Stimulated activated naive CD8-positive, alpha-beta T cell treated with anti-CD3 and anti-CD28 coated beads, Interleukin-15, Interleukin-2, amounts not matched to agents 100 U/mL and 50 U/mL, for 24 hours (primary cell): ENCODE results near the gene AMER1.

Experiments
- ATAC-seq: fragments of 150-1000 bp; cut with Tn5 transposase; one replicate; pipeline ENCODE4 v1.10.0; 2021
- DNase-seq: peaks from one replicate; pipeline ENCODE4 v3.0.0; 2021

The AMER1 gene

DNA sequence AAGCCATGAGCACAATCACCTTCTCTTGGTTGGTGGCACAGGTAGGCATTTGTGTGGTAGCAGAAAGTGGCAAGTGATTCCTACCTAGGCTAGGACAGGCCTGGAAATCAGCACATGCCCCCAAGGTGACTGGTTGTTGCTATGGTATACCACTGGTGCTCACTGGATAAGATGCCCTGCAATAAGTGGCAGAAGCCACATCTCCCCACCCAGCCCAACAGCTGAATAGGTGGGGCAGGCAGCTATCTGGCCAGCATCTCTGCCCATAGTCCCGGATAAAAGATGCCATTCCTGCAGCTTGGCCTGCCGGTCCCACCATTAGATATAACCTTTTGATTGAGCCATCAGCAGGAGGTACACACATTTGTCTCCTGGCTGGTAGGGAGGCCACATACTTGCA lies 21.1 kb downstream of the AMER1 start:
- DNase-seq: no peak
- no peak for ATAC-seq

DNA sequence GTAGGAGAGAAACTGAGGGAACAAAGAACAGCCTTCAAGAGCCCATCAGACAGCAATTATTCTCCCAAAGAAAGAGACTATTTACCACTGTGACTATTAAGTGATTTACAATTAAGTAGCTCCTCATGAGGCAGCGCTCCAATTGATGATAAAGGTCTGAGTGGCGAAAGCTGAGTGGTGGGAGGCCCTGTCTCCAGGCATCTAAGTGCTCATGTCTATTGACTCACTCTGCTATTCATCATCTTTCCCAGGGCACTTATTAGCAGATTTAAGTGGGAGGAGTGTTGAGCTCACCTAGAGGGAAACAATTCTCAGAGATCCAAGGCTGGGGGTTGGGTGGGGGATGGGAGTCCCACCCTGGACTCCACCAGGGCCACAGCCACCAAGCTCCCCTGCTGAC lies 23.3 kb downstream of the AMER1 start:
- DNase-seq (no peak), ATAC-seq (no peak)

DNA sequence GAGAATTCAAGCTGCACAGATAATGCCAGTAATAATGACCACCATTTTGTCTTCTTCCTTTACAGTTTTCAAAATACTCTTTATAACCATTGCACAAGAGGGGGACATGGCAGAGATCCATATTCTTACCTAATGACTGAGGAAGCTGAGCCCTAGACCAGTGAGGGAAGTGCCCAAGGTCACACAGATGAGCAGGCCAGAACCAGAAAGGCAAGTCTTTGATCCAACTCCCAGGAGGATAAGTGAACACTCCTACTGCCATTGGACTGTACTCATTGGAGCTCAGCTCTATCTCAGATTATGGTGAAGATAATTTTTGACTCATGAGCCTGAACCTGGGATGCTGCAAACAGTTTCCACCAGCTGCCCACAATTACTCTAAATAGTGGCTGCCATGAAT lies 28.6 kb downstream of the AMER1 start:
- no peak for ATAC-seq
- DNase-seq: no peak

DNA sequence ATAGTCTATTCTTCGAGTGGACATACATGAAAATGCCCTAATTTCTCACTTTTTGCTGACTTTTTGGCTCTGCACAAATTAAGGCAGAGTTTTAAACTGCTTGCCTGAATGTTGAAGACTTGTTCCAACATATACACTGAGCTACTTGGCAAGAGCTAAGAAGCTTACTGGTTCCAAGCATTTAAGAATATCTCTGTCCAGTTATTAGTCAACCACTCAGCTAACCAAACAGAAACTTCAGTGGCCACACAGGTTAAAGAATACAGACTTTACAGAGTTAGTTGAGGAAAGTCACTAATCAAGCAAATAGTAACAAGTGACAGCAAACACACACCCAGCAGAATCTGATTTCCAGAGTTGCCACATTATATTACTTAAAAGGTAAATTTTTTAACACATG lies 35.5 kb downstream of the AMER1 start:
- ATAC-seq (no peak), DNase-seq (no peak)

DNA sequence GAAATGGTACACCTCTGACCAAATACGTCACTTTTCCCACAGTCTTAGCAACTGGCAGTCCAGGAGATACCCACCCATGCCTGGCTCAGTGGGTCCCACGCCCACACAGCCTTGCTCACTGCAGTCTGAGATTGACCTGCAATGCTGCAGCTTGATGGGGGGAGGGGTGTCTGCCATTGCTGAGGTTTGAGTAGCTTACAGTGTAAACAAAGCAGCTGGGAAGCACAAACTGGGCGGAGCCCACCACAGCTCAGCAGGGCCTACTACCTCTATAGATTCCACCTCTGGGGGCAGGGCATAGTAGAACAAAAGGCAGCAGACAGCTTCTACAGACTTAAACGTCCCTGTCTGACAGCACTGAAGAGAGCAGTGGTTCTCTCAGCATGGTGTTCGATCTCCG lies 52.7 kb downstream of the AMER1 start:
- ATAC-seq (no peak), DNase-seq (no peak)

- ATAC-seq (no peak), DNase-seq (no peak)
These were observed 53.6 kb downstream of the AMER1 start for GRCh38 chrX:64151911-64152310.

- no peak for ATAC-seq
These were observed 54.7 kb downstream of the AMER1 start for GRCh38 chrX:64150775-64151174.

More at GRCh38 chrX:64150775-64151174, 54.7 kb downstream of the AMER1 start:
- no peak for DNase-seq
